Neural cell (in vitro differentiated cells): ENCODE data around the gene KCNT1. TPM values are rescaled to one million over a fixed set of nuclear protein-coding genes. Genes with fewer than 3 reads are reported as not detected.

Experiments
- H2AFZ ChIP-seq: fragments of 200-600, 300-800 bp; sonication (generic), shearing (Covaris generic); 2 replicates; pipeline ENCODE4 v1.6.0; 2014; ENCODE audit warnings: low read depth, mild to moderate bottlenecking, antibody characterized with exemption, low read length, moderate library complexity
- H3F3A ChIP-seq: fragments of 200-600 bp; shearing (Covaris generic); 2 replicates; pipeline ENCODE4 v1.6.1; 2016; ENCODE audit warnings: mild to moderate bottlenecking, moderate library complexity, mixed read lengths, antibody characterized with exemption, low read length; ENCODE audit not compliant: insufficient read depth, poor library complexity, severe bottlenecking
- H3K27ac ChIP-seq: fragments of 200-600, 300-800 bp; sonication (generic), shearing (Covaris generic); 2 replicates; pipeline ENCODE4 v1.5.1; 2014; ENCODE audit warnings: mild to moderate bottlenecking, low read length, moderate library complexity
- H3K27me3 ChIP-seq: fragments of 300-800, 200-600 bp; sonication (generic), shearing (Covaris generic); 2 replicates; pipeline ENCODE4 v1.6.0; 2014; ENCODE audit warnings: mild to moderate bottlenecking, low read depth, low read length, moderate library complexity; ENCODE audit not compliant: insufficient read depth
- H3K36me3 ChIP-seq: fragments of 300-800, 200-600 bp; sonication (generic), shearing (Covaris generic); 2 replicates; pipeline ENCODE4 v1.5.1; 2014; ENCODE audit warnings: mild to moderate bottlenecking, antibody characterized with exemption, low read length, moderate library complexity; ENCODE audit not compliant: insufficient read depth
- H3K4me2 ChIP-seq: fragments of 300-800, 200-600 bp; sonication (generic), shearing (Covaris generic); 2 replicates; pipeline ENCODE4 v1.6.0; 2014; ENCODE audit warnings: mild to moderate bottlenecking, low read length
- H3K4me3 ChIP-seq: fragments of 300-800, 200-600 bp; sonication (generic), shearing (Covaris generic); 2 replicates; pipeline ENCODE4 v1.5.1; 2014; ENCODE audit warnings: mild to moderate bottlenecking, low read length, moderate library complexity
- H3K79me2 ChIP-seq: fragments of 200-600 bp; shearing (Covaris generic); replicated peaks from 2 replicates; pipeline ENCODE4 v1.6.0; 2014; ENCODE audit warnings: mild to moderate bottlenecking, low read length, moderate library complexity; ENCODE audit not compliant: insufficient read depth
- H3K9ac ChIP-seq: fragments of 300-800, 200-600 bp; sonication (generic), shearing (Covaris generic); 2 replicates; pipeline ENCODE4 v1.6.1; 2016; ENCODE audit warnings: mild to moderate bottlenecking, low read length, mixed read lengths
- H3K9me2 ChIP-seq: fragments of 200-600 bp; shearing (Covaris generic); 2 replicates; pipeline ENCODE4 v1.6.1; 2016; ENCODE audit warnings: mild to moderate bottlenecking, low read length, mixed read lengths; ENCODE audit not compliant: insufficient read depth
- H3K9me3 ChIP-seq: fragments of 200-600, 300-800 bp; sonication (generic), shearing (Covaris generic); 2 replicates; pipeline ENCODE4 v1.6.1; 2016; ENCODE audit warnings: mild to moderate bottlenecking, mixed run types, low read length, moderate library complexity, mixed read lengths
- H4K20me1 ChIP-seq: fragments of 200-600 bp; shearing (Covaris generic); 2 replicates; pipeline ENCODE4 v1.6.1; 2016; ENCODE audit warnings: mild to moderate bottlenecking, mixed run types; ENCODE audit not compliant: insufficient read depth
- CTCF ChIP-seq: fragments of 450-650 bp; IDR thresholded peaks from 2 replicates; pipeline ENCODE4 v1.5.1; 2014; ENCODE audit warnings: antibody characterized with exemption, mild to moderate bottlenecking, moderate library complexity; ENCODE audit not compliant: poor library complexity, severe bottlenecking
- EP300 ChIP-seq: fragments of 450-650 bp; conservative IDR thresholded peaks from 2 replicates; pipeline ENCODE4 v1.6.1; 2014; ENCODE audit warnings: antibody characterized with exemption, mild to moderate bottlenecking, moderate library complexity; ENCODE audit not compliant: poor library complexity, severe bottlenecking
- EZH2 ChIP-seq: fragments of 200-600, 300-800 bp; shearing (Covaris generic), sonication (generic); IDR thresholded peaks from 2 replicates; pipeline ENCODE4 v1.6.1; 2014; ENCODE audit warnings: antibody characterized with exemption, low read length, borderline replicate concordance, mild to moderate bottlenecking; ENCODE audit not compliant: insufficient read depth, poor library complexity, severe bottlenecking
- MXI1 ChIP-seq: fragments of 450-650 bp; conservative IDR thresholded peaks from 2 replicates; pipeline ENCODE4 v1.6.1; 2014; ENCODE audit warnings: antibody characterized with exemption, mild to moderate bottlenecking; ENCODE audit not compliant: poor library complexity, severe bottlenecking
- POLR2AphosphoS5 ChIP-seq: IDR thresholded peaks from 2 replicates; pipeline ENCODE4 v1.6.1; 2012
- RAD21 ChIP-seq: fragments of 450-650 bp; conservative IDR thresholded peaks from 2 replicates; pipeline ENCODE4 v1.6.1; 2014; ENCODE audit warnings: antibody characterized with exemption, mild to moderate bottlenecking, moderate library complexity
- REST ChIP-seq: IDR thresholded peaks from 2 replicates; pipeline ENCODE4 v1.6.1; 2012; ENCODE audit warnings: borderline replicate concordance
- SMC3 ChIP-seq: fragments of 450-650 bp; conservative IDR thresholded peaks from 2 replicates; pipeline ENCODE4 v1.6.1; 2014; ENCODE audit warnings: antibody characterized with exemption, mild to moderate bottlenecking, moderate library complexity; ENCODE audit not compliant: poor library complexity
- TAF1 ChIP-seq: IDR thresholded peaks from 2 replicates; pipeline ENCODE4 v1.6.1; 2012; ENCODE audit warnings: low read depth
- polyA plus RNA-seq: library from polyadenylated mRNA; depleted of rRNA; stranded (reverse); fragments of >200 nt; gene quantifications from 2 replicates; pipeline ENCODE4 v1.2.3, GENCODE V29; 2014

Gene KCNT1
- polyA plus RNA-seq, 1 donor from 2014 or later: 0.67 TPM

DNA sequence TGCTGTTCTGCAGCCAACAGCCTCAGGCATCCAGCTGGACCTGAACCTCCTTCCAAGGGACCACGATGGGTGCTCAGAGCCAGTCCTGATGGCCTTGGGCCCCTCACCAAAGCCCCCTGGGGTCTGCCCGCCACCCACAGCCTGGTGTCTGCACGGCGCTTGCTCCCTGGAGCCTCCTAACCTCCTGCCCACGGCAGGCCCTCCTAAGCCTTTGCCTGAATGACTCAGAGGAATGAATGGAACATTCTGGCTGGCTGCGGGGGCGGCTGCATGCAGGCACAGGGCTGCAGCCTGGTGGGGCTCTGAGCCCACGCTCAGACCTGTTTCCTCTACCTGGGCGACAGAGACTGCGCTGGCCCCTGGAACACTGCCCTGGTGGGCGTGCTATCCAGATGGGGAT, 9.6 kb upstream of the KCNT1 start:
- Histone ChIP-seq H3K27ac (no peak overlapping the region), H3K79me2 (no peaks in the 10 kb centered on the region), H3K27me3 (no peaks in the 10 kb centered on the region), H3K4me2 (no peak overlapping the region), H3K9ac (no peak overlapping the region), H3F3A (no peaks in the 10 kb centered on the region), H3K36me3 (no peaks in the 10 kb centered on the region), H4K20me1 (no peaks in the 10 kb centered on the region), H3K4me3 (no peak overlapping the region), H3K9me3 (no peaks in the 10 kb centered on the region), H2AFZ (no peak overlapping the region), H3K9me2 (no peaks in the 10 kb centered on the region)
- no peak for TF ChIP-seq CTCF
- TF ChIP-seq SMC3: no peak
- no peak for TF ChIP-seq MXI1
- no peak for TF ChIP-seq EZH2
- no peak for TF ChIP-seq REST
- TF ChIP-seq POLR2AphosphoS5: no peak
- TF ChIP-seq RAD21: no peak
- TF ChIP-seq TAF1: no peak
- TF ChIP-seq EP300: no peak

- Histone ChIP-seq H3K4me2 (no peak overlapping the region), H2AFZ (no peak overlapping the region), H3K9me3 (no peaks in the 10 kb centered on the region), H4K20me1 (no peaks in the 10 kb centered on the region), H3K4me3 (no peak overlapping the region), H3K79me2 (no peaks in the 10 kb centered on the region), H3F3A (no peaks in the 10 kb centered on the region), H3K9ac (no peak overlapping the region), H3K9me2 (no peaks in the 10 kb centered on the region), H3K36me3 (no peaks in the 10 kb centered on the region), H3K27me3 (no peaks in the 10 kb centered on the region), H3K27ac (no peak overlapping the region)
- no peak for TF ChIP-seq REST
- TF ChIP-seq MXI1: no peak
- no peak for TF ChIP-seq RAD21
- no peak for TF ChIP-seq EZH2
- no peak for TF ChIP-seq EP300
- no peak for TF ChIP-seq CTCF
- no peak for TF ChIP-seq SMC3
- no peak for TF ChIP-seq TAF1
- no peak for TF ChIP-seq POLR2AphosphoS5
These were observed 8.7 kb upstream of the KCNT1 start for GRCh38 chr9:135693265-135693664.
